Hematopoietic multipotent progenitor cell treated with erythropoietin and hydrocortisone succinate and interleukin-3 and kit ligand, for 15 days (in vitro differentiated cells): ENCODE results near the gene CDKN1A.

ENCODE experiments used
- DNase-seq: peaks from one replicate; pipeline ENCODE4 v3.0.0-alpha.2; 2015; ENCODE audit warnings: low spot score

Gene CDKN1A

DNA sequence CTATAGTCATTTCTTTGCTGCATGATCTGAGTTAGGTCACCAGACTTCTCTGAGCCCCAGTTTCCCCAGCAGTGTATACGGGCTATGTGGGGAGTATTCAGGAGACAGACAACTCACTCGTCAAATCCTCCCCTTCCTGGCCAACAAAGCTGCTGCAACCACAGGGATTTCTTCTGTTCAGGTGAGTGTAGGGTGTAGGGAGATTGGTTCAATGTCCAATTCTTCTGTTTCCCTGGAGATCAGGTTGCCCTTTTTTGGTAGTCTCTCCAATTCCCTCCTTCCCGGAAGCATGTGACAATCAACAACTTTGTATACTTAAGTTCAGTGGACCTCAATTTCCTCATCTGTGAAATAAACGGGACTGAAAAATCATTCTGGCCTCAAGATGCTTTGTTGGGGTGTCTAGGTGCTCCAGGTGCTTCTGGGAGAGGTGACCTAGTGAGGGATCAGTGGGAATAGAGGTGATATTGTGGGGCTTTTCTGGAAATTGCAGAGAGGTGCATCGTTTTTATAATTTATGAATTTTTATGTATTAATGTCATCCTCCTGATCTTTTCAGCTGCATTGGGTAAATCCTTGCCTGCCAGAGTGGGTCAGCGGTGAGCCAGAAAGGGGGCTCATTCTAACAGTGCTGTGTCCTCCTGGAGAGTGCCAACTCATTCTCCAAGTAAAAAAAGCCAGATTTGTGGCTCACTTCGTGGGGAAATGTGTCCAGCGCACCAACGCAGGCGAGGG lies 594 bp upstream of the CDKN1A start:
- DNase-seq = no peak

DNA sequence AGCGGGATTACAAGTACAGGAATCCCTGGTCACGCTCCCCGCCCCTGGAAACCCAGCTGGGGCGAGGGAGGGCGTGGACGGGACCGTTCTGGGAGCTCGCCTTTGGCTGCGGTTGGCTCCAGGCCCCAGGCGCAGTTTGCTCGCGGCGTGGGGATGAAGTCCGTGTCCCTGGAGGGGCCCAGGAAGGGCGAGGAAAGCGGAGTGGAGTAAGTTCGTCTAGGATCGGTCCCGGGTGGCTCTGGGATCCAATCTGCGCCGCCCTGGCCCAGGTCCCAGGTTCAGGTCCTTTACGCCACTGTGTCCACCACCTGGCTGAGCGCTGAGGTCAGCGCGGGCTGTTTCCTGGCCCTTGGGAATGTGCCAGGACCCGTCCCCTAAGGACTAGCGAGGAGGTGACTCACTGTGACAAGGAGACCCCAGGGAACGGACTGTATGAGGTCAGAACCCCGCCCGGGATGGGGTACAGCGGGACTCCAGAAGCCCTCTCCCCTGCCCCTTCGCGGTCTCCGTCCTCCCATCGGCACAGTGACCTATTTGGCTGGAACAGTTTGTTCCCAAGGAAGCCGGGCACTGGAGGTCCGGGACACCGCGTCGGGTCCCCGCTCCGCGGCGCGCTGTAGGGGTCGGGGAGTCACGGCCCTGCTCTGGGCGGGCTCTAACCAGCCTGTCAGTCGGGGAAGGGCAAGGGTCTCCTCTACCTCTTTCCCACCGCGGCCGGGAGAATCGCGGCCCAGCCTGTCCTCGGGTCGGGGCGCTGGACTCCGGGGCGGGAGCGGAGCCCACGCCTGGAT lies 724 bp downstream of the CDKN1A start:
- DNase-seq = no peak

DNA sequence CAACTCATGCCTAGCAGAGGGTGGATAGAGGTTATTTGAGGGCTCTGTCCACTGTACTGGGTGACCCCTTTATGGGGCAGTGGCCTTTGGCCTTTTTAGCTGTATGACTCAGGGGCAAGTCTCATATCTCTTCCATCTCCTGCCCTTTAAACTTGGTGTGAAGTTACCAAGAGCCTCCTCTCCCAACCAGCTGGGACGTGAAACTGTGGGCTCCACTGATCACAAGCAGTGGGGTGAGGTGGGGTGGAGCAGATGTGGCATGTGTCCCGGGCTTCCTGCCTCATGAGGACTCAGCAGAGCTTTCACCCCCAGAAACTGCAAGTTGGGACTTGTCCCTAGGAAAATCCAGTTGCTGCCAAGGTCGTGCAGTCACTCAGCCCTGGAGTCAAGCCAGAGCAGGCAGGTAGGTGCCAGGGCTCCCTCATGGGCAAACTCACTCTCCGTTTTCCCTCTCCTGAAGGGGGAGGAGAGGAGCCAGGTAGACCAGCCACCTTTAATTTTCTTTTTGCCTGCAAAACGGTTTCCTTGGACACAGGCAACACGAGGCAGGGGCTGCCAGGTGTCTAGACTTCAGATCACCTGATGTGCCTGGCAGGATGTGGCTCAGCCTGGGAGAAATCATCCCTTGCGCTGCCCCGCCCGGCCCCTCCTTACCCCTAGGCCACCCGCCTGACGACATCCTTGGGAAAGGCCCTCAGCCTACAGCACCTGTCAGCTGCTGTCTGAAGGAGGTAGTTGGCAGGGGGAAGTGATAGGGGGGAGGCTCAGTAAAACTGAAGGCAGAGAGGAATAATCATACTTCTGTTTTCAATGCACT lies 4.0 kb downstream of the CDKN1A start:
- DNase-seq = no peak

DNA sequence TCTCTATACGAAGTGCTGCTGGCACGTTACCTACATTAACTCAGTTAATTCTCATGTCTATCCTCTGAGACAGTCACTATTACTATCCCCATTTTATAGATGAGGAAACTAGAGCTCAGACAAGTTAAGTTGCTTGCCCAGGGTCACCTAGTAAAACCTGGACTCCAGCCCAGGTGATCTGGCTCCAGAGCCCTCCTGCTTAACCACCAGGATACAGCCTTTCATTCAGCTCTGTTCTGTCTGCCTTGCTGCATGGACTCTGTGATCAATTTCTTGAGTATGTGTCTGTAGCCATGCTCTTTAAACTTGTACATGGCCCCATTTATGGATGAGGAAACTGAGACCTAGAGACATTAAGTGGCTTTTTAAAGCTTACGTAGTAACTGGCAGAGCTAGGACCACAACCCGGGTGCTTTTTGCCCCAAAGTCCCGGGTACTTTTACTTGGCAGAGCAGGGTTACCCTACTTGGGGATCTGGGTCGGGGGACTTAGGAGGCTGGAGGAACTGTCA lies 4.7 kb downstream of the CDKN1A start:
- DNase-seq = no peak

DNA sequence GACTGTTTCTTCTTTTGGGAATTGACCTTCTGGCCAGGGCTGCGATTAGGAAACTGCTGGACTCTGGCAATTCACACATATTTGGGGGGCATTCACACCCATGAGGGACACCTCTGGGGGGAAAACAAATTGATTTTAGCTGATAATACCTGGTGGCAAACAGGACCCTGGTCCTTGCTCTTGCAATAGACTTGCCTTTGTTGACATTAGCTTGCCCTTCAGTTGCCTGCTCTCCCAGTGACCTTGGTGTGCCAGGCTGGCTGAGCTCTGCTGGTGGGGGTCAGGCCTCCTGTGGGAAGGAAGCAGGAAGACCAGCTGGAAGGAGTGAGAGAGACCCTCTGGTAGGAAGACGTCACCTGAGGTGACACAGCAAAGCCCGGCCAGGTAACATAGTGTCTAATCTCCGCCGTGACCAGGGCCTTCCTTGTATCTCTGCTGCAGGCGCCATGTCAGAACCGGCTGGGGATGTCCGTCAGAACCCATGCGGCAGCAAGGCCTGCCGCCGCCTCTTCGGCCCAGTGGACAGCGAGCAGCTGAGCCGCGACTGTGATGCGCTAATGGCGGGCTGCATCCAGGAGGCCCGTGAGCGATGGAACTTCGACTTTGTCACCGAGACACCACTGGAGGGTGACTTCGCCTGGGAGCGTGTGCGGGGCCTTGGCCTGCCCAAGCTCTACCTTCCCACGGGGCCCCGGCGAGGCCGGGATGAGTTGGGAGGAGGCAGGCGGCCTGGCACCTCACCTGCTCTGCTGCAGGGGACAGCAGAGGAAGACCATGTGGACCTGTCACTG lies 5.3 kb downstream of the CDKN1A start:
- DNase-seq = no peak

DNA sequence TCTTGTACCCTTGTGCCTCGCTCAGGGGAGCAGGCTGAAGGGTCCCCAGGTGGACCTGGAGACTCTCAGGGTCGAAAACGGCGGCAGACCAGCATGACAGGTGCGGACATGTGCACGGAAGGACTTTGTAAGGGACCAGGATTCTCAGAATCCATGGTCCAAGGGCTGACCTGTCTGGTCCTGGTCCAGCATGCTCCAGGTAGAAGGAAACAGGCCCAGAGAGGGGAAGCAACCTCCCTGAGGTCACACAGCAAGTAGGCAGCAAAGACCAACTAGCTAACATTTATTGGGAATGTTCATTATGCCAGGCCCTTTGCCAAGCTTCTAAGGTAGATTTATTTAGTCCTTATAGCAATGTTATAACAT lies 5.9 kb downstream of the CDKN1A start:
- DNase-seq = no peak

DNA sequence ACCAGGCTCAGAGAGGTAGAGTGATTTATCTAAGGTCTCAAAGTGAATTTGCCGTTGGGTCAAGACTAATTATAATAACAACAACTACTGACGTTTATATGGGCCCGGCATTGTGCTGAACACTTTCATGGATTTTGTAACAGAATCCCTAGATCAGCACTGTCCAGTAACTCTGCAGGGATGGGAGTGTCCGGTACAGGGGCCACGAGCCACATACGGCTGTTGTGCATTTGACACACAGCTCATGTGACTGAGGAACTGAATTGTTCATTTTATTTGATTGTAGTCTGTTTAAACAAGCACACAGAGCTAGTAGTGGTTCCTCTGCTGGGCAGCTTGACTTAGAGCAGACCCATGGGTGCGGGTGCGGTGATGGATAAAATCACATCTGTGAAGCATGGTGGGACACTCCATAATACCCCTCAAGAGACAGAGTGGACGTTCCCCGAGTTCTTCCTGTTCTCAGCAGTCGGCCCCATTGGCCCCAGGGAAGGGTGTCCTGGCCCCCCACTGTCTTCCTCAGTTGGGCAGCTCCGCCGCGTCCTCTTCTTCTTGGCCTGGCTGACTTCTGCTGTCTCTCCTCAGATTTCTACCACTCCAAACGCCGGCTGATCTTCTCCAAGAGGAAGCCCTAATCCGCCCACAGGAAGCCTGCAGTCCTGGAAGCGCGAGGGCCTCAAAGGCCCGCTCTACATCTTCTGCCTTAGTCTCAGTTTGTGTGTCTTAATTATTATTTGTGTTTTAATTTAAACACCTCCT lies 6.8 kb downstream of the CDKN1A start:
- no peak for DNase-seq

DNA sequence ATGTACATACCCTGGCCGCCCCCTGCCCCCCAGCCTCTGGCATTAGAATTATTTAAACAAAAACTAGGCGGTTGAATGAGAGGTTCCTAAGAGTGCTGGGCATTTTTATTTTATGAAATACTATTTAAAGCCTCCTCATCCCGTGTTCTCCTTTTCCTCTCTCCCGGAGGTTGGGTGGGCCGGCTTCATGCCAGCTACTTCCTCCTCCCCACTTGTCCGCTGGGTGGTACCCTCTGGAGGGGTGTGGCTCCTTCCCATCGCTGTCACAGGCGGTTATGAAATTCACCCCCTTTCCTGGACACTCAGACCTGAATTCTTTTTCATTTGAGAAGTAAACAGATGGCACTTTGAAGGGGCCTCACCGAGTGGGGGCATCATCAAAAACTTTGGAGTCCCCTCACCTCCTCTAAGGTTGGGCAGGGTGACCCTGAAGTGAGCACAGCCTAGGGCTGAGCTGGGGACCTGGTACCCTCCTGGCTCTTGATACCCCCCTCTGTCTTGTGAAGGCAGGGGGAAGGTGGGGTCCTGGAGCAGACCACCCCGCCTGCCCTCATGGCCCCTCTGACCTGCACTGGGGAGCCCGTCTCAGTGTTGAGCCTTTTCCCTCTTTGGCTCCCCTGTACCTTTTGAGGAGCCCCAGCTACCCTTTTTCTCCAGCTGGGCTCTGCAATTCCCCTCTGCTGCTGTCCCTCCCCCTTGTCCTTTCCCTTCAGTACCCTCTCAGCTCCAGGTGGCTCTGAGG lies 7.6 kb downstream of the CDKN1A start:
- DNase-seq = no peak

DNA sequence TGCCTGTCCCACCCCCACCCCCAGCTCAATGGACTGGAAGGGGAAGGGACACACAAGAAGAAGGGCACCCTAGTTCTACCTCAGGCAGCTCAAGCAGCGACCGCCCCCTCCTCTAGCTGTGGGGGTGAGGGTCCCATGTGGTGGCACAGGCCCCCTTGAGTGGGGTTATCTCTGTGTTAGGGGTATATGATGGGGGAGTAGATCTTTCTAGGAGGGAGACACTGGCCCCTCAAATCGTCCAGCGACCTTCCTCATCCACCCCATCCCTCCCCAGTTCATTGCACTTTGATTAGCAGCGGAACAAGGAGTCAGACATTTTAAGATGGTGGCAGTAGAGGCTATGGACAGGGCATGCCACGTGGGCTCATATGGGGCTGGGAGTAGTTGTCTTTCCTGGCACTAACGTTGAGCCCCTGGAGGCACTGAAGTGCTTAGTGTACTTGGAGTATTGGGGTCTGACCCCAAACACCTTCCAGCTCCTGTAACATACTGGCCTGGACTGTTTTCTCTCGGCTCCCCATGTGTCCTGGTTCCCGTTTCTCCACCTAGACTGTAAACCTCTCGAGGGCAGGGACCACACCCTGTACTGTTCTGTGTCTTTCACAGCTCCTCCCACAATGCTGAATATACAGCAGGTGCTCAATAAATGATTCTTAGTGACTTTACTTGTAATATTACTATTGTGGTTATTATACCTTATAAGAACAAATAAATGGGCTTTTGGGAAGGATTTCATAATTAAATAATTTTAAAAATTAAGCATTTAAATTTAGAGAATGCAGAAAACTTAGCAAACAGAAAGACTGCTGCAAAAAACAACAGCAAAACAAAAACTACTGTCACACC lies 8.4 kb downstream of the CDKN1A start:
- DNase-seq = no peak

DNA sequence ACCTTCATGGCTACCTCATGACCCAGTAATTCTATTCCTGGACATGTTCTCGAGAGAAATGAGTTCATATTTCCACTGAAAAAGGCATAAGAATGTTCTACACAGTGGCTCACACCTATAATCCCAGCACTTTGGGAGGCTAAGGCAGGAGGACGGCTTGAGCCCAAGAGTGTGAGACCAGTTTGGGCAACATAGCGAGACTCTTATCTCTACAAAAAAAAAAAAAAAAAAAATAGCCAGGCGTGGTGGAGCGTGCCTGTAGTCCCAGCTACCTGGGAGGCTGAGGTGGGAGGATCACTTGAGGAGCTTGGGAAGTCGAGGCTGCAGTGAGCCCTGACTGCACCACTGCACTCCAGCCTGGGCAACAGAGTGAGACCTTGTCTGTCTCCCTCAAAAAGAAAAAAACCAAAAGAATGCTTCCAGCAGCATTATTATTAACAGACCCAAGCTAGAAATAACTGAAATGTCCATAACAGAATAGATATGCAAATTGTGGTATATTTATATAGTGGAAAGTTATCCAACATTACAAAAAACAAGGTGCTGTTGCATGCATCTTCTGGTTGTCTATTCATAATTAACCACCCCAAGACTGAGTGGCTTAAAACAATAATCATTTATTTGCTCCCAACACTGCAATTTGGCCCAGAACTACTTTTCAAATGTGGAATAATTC lies 9.7 kb downstream of the CDKN1A start:
- DNase-seq = no peak

DNA sequence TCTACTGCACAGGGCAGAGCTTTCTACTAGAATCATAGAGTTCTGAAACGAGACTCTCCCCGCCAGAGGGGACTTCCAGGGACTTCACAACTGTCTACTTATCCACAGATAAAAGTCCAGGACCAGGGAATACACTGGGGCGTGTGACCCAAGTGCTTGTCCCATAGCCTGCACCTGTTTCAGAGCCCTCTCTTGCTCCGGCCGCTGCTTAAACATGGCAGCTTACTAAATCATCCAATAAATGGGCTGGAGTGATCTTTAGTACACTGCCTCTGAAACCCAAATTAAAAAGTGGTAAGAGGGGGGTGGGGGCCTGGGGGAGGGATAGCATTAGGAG lies 10.2 kb downstream of the CDKN1A start:
- DNase-seq = no peak

DNA sequence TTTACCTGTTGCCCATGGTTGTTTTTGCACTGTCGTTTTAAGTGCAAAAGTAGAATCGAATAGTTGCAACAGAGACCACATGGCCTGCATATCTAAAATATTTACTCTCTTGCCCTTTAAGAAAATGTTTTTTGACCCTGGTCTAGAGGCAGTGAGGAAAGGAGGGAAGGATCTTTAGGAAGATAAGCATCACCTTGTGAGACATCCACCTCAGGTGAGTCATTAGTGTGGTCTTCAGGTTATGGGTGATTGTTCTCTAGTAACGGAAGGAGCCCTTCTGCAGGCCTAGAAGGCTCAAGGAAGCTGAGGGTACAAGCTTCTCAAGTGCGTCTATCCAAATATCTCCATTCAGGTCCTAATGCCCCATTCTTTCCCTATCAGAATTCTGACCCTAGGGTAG lies 12.5 kb downstream of the CDKN1A start:
- DNase-seq = no peak

DNA sequence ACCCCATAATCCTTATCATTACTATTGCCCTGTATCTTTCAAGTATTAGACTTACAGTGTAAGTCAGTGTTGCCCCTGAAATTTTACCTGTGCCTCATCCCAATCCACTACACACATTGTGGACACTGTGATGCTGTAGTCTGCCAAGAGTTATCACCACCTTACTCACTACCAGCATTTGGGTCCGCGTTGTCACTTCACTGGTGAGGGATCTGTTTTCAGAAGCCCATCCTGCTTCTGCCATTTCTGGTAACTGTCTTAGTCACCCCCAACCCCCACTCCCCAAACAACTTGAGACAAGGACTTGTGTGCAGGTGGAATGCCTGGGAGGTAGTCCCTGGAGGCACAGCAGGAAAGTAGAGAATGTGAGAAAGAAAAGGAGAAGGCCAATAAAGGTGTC lies 13.1 kb downstream of the CDKN1A start:
- DNase-seq = no peak

DNA sequence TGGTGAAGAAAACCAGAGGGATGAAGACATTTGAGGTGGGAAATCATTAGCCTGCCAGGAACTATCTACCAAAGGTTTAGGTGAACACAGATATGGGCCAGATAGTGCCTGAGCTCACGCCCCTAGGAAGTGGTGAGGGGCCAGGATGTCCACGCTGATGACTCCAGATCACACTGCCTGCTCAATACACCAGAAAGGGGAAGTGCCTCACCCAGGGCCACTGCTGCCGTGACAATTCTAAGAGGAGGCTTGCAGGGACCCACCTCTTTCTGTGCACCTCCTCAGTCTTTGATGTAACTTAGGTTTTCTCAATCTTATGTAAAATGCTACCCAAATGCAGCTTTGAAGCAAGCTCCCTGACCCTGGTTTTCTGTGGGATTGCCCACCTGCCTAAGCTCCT lies 13.7 kb downstream of the CDKN1A start:
- no peak for DNase-seq

DNA sequence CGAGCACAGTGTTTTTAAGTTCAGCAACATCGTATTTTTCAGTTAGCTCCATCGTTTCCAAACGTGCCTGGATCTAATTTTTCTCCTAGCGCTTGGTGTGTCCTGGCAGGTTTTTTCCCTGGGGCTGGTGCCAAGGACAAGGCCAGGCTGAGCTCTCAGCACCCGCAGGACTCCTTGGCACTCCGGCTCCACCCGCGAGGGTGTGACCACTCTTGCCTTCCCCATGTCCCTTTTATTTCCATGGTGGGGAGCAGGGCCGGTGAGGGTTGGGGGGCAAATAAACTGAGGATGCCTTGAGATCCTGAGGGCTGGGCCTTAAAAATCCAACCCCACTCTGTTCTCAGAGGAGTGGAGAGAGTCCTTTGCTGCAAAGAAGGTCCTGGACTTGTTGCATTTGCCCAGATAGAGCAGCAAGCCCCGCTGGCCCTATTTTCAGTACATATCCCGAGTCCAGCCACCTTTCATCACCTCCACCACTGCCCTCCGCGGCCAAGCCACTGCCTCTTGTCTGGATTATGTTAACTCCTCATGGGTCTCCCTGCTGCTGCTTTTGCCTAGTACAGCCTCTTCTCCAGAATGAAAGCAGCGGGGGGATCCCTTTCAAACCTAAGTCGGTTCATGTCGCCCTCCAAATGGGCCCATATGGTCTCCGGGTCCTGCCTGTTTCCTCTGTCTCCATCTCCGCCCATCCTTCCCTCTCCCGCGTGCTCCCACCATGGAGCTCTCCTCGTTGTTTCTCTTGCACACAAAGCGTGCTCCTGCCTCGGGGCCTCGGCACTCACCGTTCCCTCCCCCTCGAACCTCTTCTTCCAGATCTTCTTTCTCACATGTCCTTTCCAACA lies 14.6 kb downstream of the CDKN1A start:
- no peak for DNase-seq

DNA sequence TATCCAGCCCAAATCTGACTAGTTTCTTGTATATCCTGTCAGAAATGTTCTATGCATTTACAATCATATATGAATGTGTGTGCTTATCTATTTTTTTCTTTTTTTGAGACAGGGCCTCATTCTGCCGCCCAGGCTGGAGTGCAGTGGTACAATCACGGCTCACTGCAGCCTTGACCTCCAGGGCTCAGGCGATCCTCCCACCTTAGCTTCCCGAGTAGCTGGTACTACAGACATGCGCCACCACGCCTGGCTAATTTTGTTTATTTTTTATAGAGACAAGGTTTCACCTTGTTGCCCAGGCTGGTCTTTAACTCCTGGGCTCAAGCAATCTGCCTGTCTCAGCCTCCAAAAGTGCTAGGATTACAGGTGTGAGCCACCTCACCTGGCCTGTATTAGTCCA lies 16.1 kb downstream of the CDKN1A start:
- no peak for DNase-seq

DNA sequence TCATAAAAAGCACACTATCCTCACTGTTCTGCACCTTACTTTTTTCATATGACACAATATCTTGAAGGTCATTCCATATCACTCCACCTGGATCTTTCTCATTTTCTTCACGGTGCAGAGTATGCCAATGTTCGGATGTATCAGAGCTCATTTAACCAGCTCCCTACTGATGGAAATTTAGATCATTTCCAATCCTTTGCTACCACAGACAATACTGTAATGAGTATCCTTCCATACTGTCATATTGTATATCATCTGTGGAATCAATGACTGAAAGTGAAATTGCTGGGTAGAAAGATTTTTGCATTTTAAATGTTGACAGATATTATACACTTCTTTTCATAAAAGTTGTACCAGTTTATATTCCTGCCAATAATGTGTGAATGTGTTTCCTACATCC lies 16.9 kb downstream of the CDKN1A start:
- DNase-seq = no peak

DNA sequence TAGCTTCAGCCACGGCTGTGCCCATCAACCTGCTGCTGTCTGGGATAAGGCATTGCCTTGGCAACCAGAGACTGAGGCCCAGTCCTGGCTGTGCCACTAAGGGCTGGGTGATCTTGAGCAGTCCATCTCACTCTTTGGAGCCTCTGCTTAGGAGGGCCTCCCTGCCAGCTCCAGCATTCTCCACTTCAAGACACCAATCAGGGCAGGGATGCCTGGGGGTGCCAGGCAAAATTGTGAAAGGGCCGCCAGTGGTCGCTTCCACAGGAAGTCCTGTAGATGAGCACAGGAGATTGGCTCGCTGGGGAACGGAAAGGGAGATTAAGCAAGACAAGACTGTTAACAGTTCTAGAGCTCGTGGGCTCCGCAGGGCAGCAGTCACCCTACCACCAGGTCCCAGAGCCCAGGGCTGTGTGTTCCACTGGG lies 19.0 kb downstream of the CDKN1A start, which contains the start of gene RAB44:
TSS of gene RAB44 (plus strand) at position 346 of the 423 bp plus-strand sequence. CDS start 6,410 bp downstream, outside the sequence.
- no peak for DNase-seq
